Astrocyte (in vitro differentiated cells and primary cell): Measurements from ENCODE around the gene TRIM59. TPM values are rescaled to one million over a fixed set of nuclear protein-coding genes. Genes with fewer than 3 reads are reported as not detected.

Experiments used
- DNase-seq: peaks from one replicate; pipeline ENCODE4 v3.0.0-alpha.2; 2010; ENCODE audit warnings: low read depth
- FAIRE-seq: peaks from 2 replicates; lab custom pipeline; 2011; peaks lifted over from hg19 to GRCh38; lab: Jason Lieb, UNC
- H2AFZ ChIP-seq: 2 replicates; pipeline ENCODE4 v1.6.0; 2012; ENCODE audit warnings: low read depth, low read length, inconsistent platforms
- H3K27ac ChIP-seq: 2 replicates; pipeline ENCODE4 v1.5.1; 2011; ENCODE audit warnings: low read depth, low read length, inconsistent platforms
- H3K27me3 ChIP-seq: 2 replicates; pipeline ENCODE4 v1.6.0; 2011; ENCODE audit warnings: low read length, inconsistent platforms; ENCODE audit not compliant: insufficient read depth
- H3K36me3 ChIP-seq: 2 replicates; pipeline ENCODE4 v1.5.1; 2011; ENCODE audit warnings: low read length, inconsistent platforms; ENCODE audit not compliant: insufficient read depth
- H3K4me1 ChIP-seq: 2 replicates; pipeline ENCODE4 v1.5.1; 2011; ENCODE audit warnings: low read length, inconsistent platforms; ENCODE audit not compliant: insufficient read depth
- H3K4me2 ChIP-seq: 2 replicates; pipeline ENCODE4 v1.6.0; 2012; ENCODE audit warnings: low read length, inconsistent platforms
- H3K4me3 ChIP-seq: 2 replicates; pipeline ENCODE4 v1.5.1; 2011; ENCODE audit warnings: low read depth, mild to moderate bottlenecking, low read length, inconsistent platforms; ENCODE audit not compliant: insufficient read depth
- H3K79me2 ChIP-seq: 2 replicates; pipeline ENCODE4 v1.6.0; 2012; ENCODE audit warnings: mild to moderate bottlenecking, low read length, inconsistent platforms; ENCODE audit not compliant: insufficient read depth
- H3K9ac ChIP-seq: 2 replicates; pipeline ENCODE4 v1.6.0; 2012; ENCODE audit warnings: mild to moderate bottlenecking, low read length, inconsistent platforms
- H3K9me3 ChIP-seq: 2 replicates; pipeline ENCODE4 v1.5.1; 2012; ENCODE audit warnings: low read depth, mild to moderate bottlenecking, low read length, inconsistent platforms; ENCODE audit not compliant: insufficient read depth
- H4K20me1 ChIP-seq: 2 replicates; pipeline ENCODE4 v1.6.0; 2012; ENCODE audit warnings: low read length, inconsistent platforms; ENCODE audit not compliant: insufficient read depth
- H3K27ac Mint-ChIP-seq: one replicate; pipeline ENCODE4 v1.8.0; 2021; ENCODE audit warnings: mild to moderate bottlenecking, mixed read lengths; ENCODE audit not compliant: unreplicated experiment
- H3K27me3 Mint-ChIP-seq: one replicate; pipeline ENCODE4 v1.8.0; 2021; ENCODE audit warnings: low read depth, mixed read lengths; ENCODE audit not compliant: unreplicated experiment
- H3K36me3 Mint-ChIP-seq: one replicate; pipeline ENCODE4 v1.8.0; 2021; ENCODE audit warnings: low read depth, mixed read lengths; ENCODE audit not compliant: unreplicated experiment
- H3K4me1 Mint-ChIP-seq: one replicate; pipeline ENCODE4 v1.8.0; 2021; ENCODE audit warnings: low read depth, mixed read lengths; ENCODE audit not compliant: unreplicated experiment
- H3K4me3 Mint-ChIP-seq: one replicate; pipeline ENCODE4 v1.8.0; 2021; ENCODE audit warnings: mild to moderate bottlenecking, moderate library complexity, mixed read lengths; ENCODE audit not compliant: unreplicated experiment
- H3K9me3 Mint-ChIP-seq: one replicate; pipeline ENCODE4 v1.8.0; 2021; ENCODE audit warnings: mild to moderate bottlenecking, mixed read lengths; ENCODE audit not compliant: unreplicated experiment
- EZH2 ChIP-seq: IDR thresholded peaks from 2 replicates; pipeline ENCODE4 v1.6.1; 2012; ENCODE audit warnings: mild to moderate bottlenecking, low read length, inconsistent platforms; ENCODE audit not compliant: insufficient read depth
- total RNA-seq: library from RNA; stranded (reverse); gene quantifications from 2 replicates; pipeline ENCODE4 v1.2.1, GENCODE V29; 2021
- TF ChIP-seq, protein P1 (sequence below): IDR thresholded peaks from 2 replicates; pipeline ENCODE4 v1.5.1; 2011; ENCODE audit warnings: low read depth, mild to moderate bottlenecking, inconsistent platforms, low read length, moderate library complexity; ENCODE audit not compliant: insufficient read depth

TRIM59 gene
- total RNA-seq, 1 donor from 2014 or later: 20.6 TPM

GRCh38 chr3:160470181-160470580 is 20.6 kb upstream of the TRIM59 start:
- H3K4me1 ChIP-seq: peaks cover 34% of the 10 kb centered on the region
- no peaks in the 10 kb centered on the region for H3K79me2 ChIP-seq
- TF ChIP-seq, protein P1, sequence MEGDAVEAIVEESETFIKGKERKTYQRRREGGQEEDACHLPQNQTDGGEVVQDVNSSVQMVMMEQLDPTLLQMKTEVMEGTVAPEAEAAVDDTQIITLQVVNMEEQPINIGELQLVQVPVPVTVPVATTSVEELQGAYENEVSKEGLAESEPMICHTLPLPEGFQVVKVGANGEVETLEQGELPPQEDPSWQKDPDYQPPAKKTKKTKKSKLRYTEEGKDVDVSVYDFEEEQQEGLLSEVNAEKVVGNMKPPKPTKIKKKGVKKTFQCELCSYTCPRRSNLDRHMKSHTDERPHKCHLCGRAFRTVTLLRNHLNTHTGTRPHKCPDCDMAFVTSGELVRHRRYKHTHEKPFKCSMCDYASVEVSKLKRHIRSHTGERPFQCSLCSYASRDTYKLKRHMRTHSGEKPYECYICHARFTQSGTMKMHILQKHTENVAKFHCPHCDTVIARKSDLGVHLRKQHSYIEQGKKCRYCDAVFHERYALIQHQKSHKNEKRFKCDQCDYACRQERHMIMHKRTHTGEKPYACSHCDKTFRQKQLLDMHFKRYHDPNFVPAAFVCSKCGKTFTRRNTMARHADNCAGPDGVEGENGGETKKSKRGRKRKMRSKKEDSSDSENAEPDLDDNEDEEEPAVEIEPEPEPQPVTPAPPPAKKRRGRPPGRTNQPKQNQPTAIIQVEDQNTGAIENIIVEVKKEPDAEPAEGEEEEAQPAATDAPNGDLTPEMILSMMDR: no peak
- TF ChIP-seq EZH2: no peak
- Mint-ChIP-seq H3K9me3 (peaks cover 23% of the 10 kb centered on the region), H3K27me3 (no peaks in the 10 kb centered on the region), H3K4me3 (no peak overlapping the region), H3K4me1 (no peaks in the 10 kb centered on the region), H3K27ac (no peak overlapping the region), H3K36me3 (peaks cover 4% of the 10 kb centered on the region)
- no peak overlapping the region for H3K4me2 ChIP-seq
- no peaks in the 10 kb centered on the region for H3K27me3 ChIP-seq
- no peak overlapping the region for H3K9ac ChIP-seq
- H3K4me3 ChIP-seq: no peak overlapping the region
- peaks cover 9% of the 10 kb centered on the region for H3K9me3 ChIP-seq
- FAIRE-seq (no peak), DNase-seq (no peak)
- H4K20me1 ChIP-seq: no peaks in the 10 kb centered on the region
- H3K36me3 ChIP-seq: no peaks in the 10 kb centered on the region
- H2AFZ ChIP-seq: no peak overlapping the region
- no peak overlapping the region for H3K27ac ChIP-seq

DNA sequence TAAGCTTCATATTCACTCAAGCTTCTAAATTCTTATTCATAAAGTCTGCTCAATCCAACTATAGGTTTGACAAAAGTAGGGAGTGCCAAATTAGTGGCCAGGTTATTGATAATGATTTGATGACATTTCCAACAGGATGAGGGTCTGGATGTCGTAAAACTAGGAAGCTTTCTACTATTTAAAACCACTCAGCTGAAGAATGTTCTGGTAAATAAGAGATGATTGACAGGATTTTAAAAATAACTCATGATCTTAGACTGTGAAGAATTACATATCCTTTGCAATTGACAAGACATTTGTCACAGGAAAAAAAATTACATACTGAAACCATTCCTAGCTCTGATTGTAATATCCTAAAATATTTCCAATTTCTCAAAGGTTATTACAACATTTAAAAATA is 15.4 kb upstream of the TRIM59 start:
- FAIRE-seq: no peak
- peaks cover 10% of the 10 kb centered on the region for H3K9me3 Mint-ChIP-seq
- Histone ChIP-seq H3K4me3 (no peak overlapping the region), H3K9ac (no peak overlapping the region), H3K27me3 (no peaks in the 10 kb centered on the region), H3K36me3 (no peaks in the 10 kb centered on the region), H3K27ac (no peak overlapping the region), H3K79me2 (no peaks in the 10 kb centered on the region), H4K20me1 (no peaks in the 10 kb centered on the region), H3K4me2 (no peak overlapping the region), H3K4me1 (no peaks in the 10 kb centered on the region), H2AFZ (no peak overlapping the region), H3K9me3 (no peaks in the 10 kb centered on the region)
- no peak overlapping the region for H3K4me3 Mint-ChIP-seq
- H3K4me1 Mint-ChIP-seq: no peaks in the 10 kb centered on the region
- peaks cover 4% of the 10 kb centered on the region for H3K27me3 Mint-ChIP-seq
- no peak for TF ChIP-seq EZH2
- TF ChIP-seq, protein P1: no peak
- DNase-seq: no peak
- no peak overlapping the region for H3K27ac Mint-ChIP-seq
- peaks cover 4% of the 10 kb centered on the region for H3K36me3 Mint-ChIP-seq

DNA sequence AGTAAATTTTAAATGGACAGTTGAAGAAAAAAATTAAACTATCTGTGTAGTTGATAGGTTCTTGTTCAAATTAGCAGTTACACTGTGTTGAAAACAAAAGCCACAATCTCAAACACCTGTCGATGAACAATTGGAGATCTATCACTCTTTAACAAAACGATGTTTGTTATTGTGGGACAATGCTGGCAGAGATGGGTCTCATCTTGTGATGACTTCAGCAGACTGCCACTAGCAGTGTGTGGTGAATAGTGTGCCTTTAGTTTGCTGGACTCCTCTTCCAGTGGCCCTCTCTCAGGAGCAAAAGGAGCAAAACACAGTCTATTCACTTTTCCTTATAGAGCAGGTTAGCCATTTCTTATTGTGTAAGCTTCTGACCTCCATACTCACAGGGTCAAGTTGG is 14.7 kb upstream of the TRIM59 start:
- no peak overlapping the region for H2AFZ ChIP-seq
- no peaks in the 10 kb centered on the region for H3K4me1 ChIP-seq
- no peak overlapping the region for H3K4me3 ChIP-seq
- H3K79me2 ChIP-seq: no peaks in the 10 kb centered on the region
- H3K27me3 Mint-ChIP-seq: peaks cover 4% of the 10 kb centered on the region
- H3K9me3 Mint-ChIP-seq: peaks cover 5% of the 10 kb centered on the region
- peaks cover 4% of the 10 kb centered on the region for H3K36me3 Mint-ChIP-seq
- FAIRE-seq: no peak
- no peaks in the 10 kb centered on the region for H3K9me3 ChIP-seq
- no peaks in the 10 kb centered on the region for H3K4me1 Mint-ChIP-seq
- H4K20me1 ChIP-seq: no peaks in the 10 kb centered on the region
- no peaks in the 10 kb centered on the region for H3K27me3 ChIP-seq
- H3K4me3 Mint-ChIP-seq: no peak overlapping the region
- no peak for TF ChIP-seq EZH2
- TF ChIP-seq, protein P1: no peak
- H3K27ac Mint-ChIP-seq: no peak overlapping the region
- H3K9ac ChIP-seq: no peak overlapping the region
- H3K27ac ChIP-seq: no peak overlapping the region
- no peak for DNase-seq
- H3K4me2 ChIP-seq: no peak overlapping the region
- no peaks in the 10 kb centered on the region for H3K36me3 ChIP-seq
